HG02623 (cell line): Measurements from ENCODE around the gene SIN3A.
A peak's percentile ranks its signal among the peaks of the same experiment; 100 is the strongest.

Experiments used
- ATAC-seq: cut with Tn5 transposase; IDR thresholded peaks from one replicate; pipeline ENCODE4 v1.9.1; 2021; ENCODE audit warnings: moderate library complexity; ENCODE audit not compliant: unreplicated experiment

SIN3A gene

DNA sequence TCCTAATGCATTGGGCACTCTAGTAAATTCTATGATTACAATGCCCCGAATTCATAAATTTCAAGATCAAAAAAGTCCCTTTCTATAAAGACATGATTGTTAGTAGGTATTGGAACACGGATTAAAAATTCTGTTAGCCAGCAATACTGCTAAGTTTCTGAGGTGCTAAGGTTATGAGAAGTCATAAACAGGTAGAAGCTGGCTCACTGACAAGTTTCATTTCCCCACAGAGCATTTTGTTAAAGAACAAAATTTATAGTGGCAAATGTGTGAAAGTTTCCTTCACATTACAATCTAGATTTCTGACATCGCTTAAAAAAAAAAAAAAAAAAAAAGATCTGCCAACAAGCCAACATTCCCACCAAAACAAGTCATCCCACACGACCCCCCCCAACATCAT lies 70.7 kb downstream of the SIN3A start:
- ATAC-seq: no peak

DNA sequence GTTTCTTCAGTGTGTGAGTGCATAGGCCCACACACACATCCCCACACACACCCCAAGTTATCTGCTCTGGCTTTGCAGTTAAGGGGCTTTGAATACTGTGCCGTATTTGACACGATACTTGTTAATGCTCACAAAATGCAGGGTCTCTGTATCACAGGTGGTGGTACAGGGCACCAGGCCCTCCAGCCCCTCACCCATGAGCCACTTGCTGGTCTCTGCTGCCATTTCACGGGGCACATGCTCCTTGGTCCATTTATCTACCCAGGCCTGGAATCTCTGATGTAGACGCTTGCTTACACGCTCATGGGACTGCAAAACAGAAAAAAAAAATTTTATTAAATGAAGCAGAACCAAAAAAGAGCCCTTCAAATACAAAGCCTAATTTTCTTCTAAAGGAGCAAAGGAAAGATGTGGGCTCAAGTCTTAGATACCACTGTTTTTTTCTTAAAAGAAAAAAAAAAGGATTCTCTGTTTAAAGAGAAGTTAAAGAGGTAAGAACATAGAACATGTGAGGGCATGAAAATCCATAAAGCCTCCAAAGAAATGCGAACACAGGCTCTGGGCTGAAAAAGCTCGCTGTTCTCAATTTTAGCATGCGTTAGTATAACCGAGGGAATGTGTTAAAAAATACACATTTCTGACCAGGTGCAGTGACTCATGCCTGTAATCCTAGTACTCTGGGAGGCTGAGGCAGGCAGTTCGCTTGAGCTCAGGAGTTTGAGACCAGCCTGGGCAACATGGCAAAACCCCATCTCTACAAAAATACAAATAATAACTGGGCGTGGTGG lies 79.4 kb downstream of the SIN3A start:
- no peak for ATAC-seq

DNA sequence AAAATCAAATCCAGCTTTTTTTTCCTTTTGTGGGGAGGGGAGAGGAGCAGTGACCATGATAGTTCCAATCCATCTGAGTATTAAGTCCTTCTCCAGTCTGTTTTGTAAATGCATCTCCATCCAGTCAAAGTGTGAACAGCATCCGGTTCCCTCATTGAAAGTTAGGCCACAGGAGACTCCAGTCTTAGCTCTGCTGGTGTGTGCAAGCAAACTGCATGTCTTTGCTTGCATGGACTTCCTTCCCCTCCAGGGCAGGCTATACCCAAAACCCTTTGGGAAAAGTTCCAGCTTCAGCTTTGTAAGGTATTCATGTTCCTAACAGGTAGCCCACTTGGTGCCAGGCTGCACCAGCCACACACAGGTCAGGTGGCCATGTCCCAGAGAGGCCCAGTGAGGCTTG lies 80.0 kb downstream of the SIN3A start:
- no peak for ATAC-seq

DNA sequence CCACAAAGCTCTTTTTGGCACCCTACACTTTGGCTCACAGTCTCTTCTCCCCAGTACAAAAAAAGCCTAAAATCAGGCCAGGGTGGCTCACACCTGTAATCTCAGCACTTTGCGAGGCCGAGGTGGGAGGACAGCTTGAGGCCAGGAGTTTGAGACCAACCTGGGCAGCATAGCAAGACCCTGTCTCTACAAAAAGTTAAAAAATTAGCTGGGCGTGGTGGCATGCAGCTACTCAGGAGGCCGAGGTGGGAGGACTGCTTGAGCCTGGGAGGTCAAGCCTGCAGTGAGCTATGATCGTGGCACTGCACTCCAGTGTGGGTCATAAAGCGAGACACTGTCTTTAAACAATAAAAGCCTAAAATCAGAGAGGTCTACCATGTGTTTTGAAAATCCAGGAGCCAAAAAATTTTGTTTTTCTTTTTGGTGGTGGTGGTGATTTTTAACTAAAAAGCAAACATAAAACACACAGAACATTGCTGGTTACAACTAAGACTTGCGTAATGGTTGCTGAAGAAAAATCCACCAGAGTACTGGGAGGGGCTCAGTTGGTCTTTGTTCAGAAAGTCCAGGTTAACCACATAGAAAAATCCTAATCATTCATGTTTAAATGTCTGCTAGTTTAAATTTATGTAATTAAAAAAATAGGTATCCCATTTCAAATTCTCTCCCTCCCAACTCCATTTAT lies 81.5 kb downstream of the SIN3A start:
- ATAC-seq: no peak

DNA sequence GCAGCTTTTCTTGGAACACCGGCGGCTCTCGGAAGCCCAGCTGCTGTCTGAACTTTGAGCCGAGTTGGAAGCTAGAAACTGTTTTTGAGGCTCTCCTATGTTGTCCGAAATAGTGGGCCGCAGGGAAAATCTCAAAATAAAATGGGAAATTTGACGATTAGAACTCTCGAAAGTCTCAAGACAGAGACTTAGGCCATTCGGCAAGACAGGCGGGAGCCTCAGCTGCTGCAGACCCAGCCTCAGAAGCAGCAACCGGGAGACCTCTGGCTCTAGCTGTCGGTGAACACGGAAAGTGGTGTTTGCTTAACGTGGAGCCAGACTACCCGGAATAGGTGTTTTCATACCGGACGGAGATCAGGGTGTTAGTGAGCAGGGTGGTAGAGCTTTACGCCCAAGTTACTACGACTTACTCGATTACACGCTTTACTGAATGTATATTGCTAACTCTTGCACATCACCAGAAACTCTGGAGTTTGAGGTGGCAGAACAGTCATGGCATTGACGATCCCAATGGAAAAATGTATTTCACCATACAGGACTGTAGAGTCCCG lies 82.7 kb downstream of the SIN3A start:
- ATAC-seq: peak; percentile 14

DNA sequence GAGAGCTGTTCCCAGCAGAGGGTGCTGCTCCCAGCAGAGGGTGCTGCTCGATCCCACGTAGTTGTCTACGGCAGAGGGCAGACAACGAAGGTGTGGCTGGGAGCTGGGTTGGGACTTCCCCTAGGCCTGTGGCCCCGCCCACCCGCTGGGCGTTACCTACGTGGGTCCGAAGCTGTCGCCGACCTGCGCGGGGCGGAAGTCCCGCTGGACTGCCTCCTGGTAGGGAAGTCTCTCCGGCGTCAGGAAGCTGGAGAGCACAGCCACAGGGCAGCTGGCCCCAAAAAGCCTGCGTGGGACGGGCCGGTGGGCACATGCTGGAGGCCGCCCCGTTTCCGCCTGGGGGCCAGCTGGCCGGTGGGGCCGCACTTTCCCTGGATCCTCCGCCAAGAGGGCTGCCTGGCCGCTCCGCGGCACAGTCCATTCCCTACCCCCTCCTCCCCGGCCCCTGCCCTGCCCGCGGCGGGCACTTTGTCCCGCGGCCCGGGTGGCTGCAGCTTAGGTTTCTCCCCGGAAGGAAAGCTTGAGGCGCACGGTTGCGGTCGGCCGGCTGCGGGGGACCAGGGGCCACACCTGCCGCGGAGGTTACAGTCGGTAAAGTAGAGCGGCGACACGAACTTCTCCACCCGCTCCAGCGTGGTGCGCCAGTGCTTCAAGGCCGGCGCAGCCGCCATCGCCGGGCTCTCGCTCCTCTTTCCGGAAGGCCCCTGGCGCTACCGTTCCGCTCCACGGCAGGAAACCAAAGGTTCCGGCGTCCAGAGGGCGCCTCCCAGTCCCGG lies 83.4 kb downstream of the SIN3A start, which contains the start of gene MAN2C1:
Gene MAN2C1, minus strand, starts transcription at position 695 of the 776 bp plus-strand sequence. Its CDS starts 24 bp downstream, at position 671.
- ATAC-seq: peak; percentile 78

DNA sequence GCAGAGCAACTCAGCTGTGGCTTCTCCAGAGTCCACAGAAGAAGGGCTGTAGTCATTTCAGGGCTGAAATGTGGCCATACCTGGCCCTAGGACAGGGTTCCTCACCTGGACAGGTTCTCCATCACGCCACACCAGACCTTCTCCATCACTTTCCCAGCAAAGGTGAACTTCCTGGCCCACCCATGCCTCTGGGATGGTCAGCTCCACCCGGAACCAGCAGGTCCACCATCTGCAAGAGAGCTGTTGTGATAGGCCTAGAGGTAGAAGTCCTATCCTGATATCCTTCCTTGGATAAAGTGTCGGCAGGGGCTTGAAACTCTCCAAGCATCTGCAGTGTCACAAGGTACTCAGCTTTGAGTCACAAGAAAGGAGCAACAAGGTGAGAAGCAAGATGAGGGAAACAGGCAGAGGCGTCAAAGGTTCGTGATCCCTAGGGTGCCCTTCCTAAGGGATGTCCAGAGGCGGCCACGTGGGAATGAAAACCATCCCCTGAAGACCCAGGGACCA lies 84.0 kb downstream of the SIN3A start:
- no peak for ATAC-seq

DNA sequence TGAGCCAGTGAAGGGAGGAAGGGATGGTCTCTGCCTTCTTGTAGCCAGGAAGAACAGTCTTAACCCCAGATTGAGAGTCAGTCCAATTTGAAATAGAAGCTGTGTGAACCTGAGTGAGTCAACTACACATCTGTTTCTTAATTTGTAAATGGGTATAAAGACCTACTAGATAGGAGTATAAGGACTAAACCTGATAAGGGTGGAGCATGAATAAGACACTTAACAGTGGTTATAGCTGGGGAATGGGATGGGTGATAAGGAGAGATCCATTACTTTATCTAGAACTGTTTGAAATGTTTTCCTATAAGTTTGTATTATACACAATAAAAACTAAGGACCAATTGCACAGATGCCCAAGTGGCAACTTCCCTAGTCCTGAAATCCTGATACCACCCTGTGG lies 84.5 kb downstream of the SIN3A start:
- ATAC-seq: no peak

DNA sequence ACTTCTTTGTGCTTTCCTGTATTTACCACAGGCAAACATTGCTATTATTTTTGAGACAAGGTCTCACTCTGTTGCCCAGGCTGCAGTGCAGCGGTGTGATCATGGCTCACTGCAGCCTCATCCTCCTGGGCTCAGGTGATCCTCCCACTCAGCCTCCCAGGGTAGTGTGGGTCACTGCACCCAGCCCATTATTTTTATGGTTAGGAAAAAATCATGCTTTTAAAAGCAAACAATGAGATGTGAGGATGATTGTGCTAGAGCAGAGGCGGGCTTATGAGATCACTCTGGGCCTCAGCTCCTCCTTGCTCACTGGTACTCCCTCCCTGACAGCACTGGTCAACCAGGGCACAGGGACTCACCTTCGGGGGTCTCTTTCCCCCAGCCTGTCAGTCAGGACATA lies 85.3 kb downstream of the SIN3A start:
- no peak for ATAC-seq

DNA sequence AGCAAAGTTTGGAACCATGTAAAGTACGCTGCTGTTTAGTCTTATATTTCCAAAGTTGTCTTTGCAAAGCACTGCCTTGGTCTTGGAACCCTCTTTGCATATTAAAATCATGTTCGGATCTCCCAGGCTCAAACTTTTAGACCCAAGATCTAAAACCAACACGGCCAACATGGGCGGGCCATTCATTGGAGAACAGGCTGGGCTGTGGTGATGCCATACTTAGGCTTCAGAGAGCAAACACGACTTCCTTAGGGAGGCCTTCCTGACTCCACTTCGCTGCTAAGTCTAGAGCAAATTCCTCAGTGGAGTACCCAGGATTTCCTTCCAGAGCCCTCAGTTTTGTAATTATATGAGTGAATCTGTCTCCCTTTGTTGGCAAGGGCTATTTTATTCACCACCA lies 86.6 kb downstream of the SIN3A start:
- ATAC-seq: no peak

DNA sequence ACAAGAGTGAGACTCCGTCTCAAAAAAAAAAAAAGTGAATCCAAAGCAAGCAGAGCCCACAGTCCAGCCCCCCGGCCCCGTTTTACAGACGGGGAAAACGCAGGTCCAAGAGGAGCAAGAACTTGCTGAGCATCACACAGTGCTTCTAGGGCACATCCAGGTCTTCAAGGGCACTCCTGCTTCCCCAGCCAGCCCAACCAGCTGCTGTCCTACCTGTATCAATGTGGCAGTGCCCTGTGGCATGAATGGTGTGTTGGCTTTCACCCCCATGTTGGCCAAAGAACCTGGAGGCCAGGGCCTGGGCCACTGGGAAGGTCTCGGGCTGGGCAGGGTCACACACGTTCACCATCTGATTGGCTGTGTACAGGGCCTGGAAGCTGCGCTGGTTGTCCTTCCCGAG lies 87.7 kb downstream of the SIN3A start:
- no peak for ATAC-seq

DNA sequence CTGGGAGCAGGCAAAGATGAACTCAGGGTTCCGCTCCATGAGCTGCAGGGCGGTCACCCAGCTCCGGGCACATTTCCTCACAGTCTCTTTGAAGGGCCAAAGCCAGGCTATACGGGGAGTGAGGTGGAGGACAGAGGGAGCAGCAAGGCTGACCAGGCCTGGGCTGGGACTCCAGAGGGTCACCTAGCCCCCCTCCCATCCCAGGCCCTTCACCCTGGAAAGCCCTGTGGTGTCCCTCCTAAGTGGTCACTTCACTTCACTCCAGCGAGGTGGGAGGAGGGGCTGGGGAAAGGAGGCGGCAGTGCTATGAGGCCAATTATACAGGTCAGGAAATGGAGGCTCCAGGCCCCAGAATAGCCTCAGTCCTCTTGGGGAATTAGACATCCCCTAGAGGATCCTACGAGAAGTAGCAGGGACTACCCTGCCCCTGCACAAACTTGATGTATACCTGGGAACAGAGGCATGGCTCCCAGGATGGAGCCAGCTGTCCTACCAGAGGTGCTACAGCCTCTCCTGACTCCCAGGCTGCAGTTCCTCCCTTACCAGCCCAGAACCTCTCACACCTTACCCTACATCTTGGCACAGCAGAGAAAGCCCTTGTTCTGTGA lies 88.7 kb downstream of the SIN3A start:
- ATAC-seq: no peak

DNA sequence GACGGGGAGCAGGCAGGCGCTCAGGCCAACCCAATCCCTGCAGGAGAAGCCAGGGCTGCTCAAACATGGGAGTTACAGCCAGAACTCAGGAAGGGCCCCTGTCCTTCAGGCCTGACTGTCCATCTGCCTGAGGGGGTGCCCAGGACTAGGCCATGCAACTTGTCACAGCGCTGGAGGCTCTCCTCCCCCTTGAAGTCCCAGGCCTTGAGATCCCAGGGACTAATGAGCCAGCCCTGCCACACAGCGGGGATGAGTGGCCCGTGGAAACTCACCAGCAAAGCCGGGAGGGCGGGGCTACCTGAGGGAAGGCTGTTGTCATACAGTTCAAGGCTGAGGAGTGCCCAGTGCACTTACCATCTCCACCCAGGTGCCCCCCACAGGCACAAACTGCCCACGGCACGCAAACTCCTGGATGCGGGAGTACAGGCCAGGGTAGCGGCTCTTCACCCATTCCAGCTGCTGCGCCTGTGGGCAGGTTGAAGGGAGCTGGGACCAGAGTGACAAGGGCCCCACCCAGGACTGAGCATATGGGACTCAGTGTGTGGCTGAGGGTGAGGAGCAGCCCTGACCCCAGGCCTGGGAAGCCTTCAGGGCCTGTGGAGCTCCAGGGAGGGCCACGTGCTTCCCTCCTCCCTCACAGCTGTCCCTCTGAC lies 89.4 kb downstream of the SIN3A start:
- ATAC-seq: no peak

DNA sequence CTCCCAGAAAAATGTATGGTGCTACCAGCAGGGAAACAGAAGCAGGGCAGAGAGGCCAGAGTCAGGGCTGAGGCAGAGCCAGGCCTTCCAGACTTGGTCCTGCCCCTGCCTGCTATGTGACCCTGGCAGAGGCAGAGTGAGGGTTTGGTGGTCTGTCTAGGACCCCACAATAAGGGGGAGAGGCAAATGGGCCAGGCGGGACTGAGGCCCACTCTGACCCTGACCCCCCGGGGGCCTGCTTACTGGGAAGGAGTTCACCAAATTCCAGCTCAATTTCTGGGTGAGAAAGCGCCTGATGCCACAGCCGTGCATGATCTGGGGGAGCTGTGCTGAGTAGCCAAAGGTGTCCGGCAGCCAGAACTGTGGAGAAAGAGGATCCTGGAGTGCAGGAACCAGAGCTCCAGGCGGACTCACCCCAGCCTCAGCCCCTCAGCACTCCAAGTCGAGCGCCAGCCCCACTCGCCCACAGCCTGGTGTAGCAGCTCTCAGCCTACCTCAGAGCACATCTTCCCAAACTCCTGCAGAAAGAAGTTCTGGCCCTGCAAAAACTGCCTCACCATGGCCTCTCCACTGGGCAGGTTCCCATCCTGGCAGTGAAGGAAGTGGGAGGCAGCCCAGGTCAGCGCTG lies 90.0 kb downstream of the SIN3A start:
- no peak for ATAC-seq

DNA sequence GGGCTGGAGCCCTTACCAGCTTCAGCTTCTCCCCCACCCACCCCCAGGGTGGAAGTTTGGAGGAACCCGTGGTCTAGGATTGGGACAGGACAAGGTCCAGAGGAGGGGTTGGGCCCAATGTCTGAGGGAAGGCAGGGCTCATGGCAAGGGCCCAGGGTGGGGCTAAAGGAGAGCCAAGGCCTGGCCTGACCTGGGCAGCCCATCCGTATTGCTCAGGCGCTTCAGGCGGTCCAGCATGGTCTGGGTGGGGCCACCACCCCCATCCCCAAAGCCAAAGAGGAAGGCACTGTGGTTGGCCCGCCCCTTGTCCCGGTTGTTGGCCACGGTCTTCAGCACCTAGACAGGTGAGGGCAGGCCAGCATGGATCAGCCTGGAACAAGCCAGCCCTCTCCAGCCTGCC lies 90.6 kb downstream of the SIN3A start:
- ATAC-seq: no peak

DNA sequence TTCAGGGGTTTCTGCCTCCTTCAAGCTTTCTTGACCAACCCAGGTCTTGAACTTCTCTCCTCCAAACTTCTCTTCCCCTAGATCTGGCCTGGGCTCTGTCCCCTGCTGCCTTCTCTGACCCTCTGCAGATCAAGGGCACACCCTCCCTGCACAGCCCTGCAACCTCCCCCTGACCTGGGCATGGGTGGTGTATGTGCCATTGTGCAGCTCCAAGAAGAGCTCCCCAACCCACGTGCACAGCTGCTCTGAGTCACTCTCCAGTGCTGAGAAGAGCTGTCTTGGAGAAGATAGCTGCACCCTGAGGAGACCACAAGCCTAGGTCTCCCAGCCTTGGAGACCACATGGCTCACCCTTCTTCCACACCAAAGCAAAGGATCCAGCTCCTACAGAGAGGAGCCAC lies 91.1 kb downstream of the SIN3A start:
- no peak for ATAC-seq

DNA sequence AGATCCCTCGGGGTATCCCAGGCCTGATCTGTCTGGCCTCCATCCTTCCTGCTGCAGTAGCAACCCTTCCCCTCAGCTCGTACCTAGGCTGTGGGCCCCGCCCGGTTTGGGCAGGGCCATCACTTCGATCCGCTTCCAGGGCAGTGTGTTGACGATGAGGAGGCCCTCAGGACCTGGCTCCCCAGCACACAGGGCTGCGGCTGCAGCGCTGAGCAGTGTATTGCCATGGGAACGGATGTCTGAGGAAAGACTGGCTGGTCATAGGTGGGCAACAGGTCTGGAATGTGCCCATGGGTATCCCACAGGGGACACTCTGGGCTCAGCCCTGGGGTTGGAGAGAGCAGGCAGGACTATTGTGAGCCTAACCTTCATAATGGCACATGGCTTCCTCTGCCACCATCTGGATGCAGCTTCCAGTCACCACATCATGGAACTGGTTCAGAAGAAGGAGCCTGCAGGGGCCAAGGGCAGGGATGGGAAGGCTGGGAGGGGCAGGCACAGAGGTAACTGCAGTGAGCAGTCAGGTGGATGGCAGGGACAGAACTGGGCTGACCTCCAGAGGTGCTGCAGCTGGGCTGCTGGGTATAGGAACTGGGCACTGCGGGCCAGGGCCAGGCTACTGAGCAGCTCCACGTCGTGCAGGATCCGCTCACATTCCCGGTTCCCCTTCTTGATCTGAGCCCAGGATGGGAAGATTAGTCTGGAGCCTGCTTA lies 91.8 kb downstream of the SIN3A start:
- ATAC-seq: no peak

DNA sequence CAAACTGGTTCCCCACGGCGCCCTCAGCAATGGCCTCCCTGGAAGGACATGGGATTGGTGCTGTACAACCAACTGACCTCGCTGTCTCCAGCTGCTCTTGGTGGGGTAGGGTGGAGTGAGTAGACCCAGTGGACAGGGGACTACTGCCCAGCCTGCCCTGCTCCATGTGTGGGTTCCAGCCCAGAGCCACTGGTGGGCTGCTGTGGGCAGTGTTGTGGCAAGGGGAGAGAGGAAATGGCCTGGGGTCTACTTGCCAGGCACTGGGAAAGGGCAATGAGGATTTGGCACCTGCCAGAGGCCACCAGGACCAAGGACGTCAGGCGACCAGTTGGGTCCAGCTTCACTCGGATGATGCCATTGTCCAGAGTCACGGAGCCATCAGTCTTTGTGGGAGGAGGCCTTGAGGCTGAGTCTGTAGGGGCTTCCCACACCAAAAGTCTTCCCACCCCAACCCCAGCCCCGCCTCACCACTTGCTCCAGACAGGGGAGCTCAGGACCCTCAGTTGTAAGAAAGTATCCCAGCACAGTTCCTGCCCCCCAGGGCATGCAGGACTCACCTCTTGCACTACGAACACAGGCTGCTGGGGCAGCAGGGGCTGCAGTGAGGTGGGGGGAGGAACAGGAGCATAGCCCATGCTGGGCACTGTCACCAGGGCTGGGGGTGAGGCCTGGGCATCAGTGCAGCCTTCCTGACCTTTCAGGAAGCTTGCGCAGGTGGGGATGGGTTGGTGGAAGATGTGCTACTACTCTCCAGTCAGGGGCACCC lies 92.5 kb downstream of the SIN3A start:
- no peak for ATAC-seq
